ENCODE results near the gene FOXB1.

GRCh38 chr15:60022379-60022741, 18.2 kb downstream of the FOXB1 start:
- TF ChIP-seq CTCF (IDR thresholded peaks at IDR 0.05) (no peak), EZH2 (IDR thresholded peaks at IDR 0.05) (no peak), EZH2phosphoT487 (IDR thresholded peaks at IDR 0.05) (no peak)

Measured in neural progenitor cell (in vitro differentiated cells).